ENCODE measurements around the gene GABPB1. TPM values are rescaled to one million over a fixed set of nuclear protein-coding genes. Genes with fewer than 3 reads are reported as not detected.

GABPB1 gene
- total RNA-seq, 2 donors from 2014 or later: 32.0 to 37.5 TPM

DNA sequence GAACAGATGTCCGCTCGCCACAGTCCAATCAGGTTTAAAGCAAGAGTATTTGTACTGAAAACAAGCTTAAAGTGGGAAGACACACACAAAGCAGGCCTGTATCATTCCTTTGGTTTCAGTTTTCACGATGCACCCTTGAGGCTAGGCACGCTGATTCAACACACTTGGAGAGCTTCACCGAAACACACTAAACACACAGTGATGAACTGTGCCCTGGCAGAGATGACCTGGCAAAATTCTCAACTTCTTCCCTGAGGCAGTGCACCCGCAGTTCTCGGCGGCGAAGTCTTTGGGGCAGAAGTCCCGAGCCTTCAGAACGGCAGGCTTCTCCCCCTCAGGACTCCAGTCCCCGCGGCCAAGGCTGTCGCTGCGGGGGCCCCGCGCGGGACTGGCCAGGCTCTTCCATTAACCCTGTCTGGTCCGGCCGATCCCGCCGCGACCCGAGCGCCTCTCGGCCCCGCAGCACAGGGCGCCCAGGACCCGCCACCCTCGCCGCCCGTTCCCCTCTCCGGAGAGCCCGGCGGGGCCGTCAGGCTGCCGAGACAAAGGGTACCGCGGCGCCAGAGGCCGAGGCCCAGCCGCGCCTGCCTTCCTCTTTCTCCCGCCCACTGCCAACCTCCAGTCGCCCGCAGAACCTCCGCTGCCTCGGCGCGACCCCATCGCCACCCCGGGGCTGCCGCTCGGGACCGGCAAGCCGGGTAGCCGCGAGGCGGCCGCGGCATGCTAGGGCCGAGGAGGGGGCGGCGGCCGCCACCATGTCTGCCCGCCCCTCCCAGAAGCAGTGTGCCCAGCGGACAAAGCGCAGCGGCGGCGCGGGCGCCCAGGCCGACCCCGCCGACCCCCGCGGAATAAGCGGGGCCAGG lies 792 bp downstream of the GABPB1 start:
- Mint-ChIP-seq H3K27me3 (ENCODE audit: insufficient read depth) (no peaks in the 10 kb centered on the region), H3K4me3 (peak overlapping the region; percentile 91), H3K9me3 (no peaks in the 10 kb centered on the region), H3K27ac (peak overlapping the region; percentile 98), H3K4me1 (peaks cover 25% of the 10 kb centered on the region), H3K36me3 (ENCODE audit: low read depth) (peaks cover 30% of the 10 kb centered on the region)
- peaks cover 25% of the 10 kb centered on the region for H3K36me3 ChIP-seq (ENCODE audit: control insufficient read depth, insufficient read depth, low read length)
- peak overlapping the region; percentile 98 for H3K9ac ChIP-seq (ENCODE audit: extremely low read depth, low read length, poor library complexity, severe bottlenecking)
- TF ChIP-seq, protein P1, sequence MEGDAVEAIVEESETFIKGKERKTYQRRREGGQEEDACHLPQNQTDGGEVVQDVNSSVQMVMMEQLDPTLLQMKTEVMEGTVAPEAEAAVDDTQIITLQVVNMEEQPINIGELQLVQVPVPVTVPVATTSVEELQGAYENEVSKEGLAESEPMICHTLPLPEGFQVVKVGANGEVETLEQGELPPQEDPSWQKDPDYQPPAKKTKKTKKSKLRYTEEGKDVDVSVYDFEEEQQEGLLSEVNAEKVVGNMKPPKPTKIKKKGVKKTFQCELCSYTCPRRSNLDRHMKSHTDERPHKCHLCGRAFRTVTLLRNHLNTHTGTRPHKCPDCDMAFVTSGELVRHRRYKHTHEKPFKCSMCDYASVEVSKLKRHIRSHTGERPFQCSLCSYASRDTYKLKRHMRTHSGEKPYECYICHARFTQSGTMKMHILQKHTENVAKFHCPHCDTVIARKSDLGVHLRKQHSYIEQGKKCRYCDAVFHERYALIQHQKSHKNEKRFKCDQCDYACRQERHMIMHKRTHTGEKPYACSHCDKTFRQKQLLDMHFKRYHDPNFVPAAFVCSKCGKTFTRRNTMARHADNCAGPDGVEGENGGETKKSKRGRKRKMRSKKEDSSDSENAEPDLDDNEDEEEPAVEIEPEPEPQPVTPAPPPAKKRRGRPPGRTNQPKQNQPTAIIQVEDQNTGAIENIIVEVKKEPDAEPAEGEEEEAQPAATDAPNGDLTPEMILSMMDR (conservative IDR thresholded peaks at IDR 0.05): no peak
- peak; percentile 76 for DNase-seq
- 0% methylated on average over 25 to 79 of the region's 79 CpGs for WGBS, 2 experiments (ENCODE audit: insufficient coverage in 1 of 2, insufficient read length in 1 of 2)
- no peaks in the 10 kb centered on the region for H3K27me3 ChIP-seq (ENCODE audit: control insufficient read depth, insufficient read depth, low read length, poor library complexity, severe bottlenecking)
- no peaks in the 10 kb centered on the region for H3K9me3 ChIP-seq (ENCODE audit: control insufficient read depth, low read length)
- peak overlapping the region; percentile 96 for H3K4me3 ChIP-seq (ENCODE audit: low read length)
- peak overlapping the region; percentile 99 for H3K27ac ChIP-seq (ENCODE audit: low read depth, low read length)
- peaks cover 2% of the 10 kb centered on the region for H3K4me1 ChIP-seq (ENCODE audit: control insufficient read depth, insufficient read depth, low read length)

DNA sequence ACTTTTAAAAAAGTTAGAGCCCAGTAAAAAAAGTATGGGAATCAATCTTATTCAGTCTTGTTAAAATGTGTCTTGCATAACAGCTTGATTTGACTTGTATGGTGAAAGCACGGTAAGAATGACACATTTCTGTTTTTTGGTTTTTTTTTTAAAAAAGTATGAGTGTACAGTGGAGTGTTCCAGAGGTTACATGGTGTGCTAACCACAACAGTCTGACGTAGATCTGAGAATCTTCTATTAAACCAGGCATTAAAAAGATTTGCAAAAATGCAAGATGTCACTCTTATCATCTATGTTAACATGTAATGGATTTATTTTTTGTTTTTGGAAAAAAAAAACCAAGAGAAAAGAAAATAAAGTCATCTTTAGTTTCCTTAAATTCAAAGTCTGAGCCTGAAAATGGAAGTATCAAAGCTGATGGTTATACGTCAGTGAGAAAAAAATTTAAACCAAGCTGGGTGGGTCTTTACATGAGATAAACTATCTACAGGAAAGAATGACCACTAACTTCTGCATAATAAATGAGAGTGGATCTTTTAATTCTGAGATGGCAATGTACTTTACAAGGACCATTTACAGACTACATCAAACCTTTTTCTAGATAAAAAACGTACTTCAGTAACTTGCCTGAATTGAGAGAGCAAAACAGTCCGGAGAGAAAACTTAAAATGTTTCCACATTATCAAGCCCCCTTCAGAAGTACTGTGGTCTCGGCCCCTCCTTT lies 1.6 kb downstream of the GABPB1 start:
- Mint-ChIP-seq H3K27ac (peak overlapping the region; percentile 98), H3K4me3 (peak overlapping the region; percentile 91), H3K36me3 (ENCODE audit: low read depth) (peaks cover 26% of the 10 kb centered on the region), H3K27me3 (ENCODE audit: insufficient read depth) (no peaks in the 10 kb centered on the region), H3K9me3 (no peaks in the 10 kb centered on the region), H3K4me1 (peaks cover 25% of the 10 kb centered on the region)
- WGBS, 2 experiments (ENCODE audit: insufficient coverage in 1 of 2, insufficient read length in 1 of 2): 14 to 18% methylated on average over 4 to 6 of the region's 6 CpGs
- H3K9ac ChIP-seq (ENCODE audit: extremely low read depth, low read length, poor library complexity, severe bottlenecking): peak overlapping the region; percentile 98
- H3K4me3 ChIP-seq (ENCODE audit: low read length): peak overlapping the region; percentile 96
- DNase-seq: no peak
- peaks cover 2% of the 10 kb centered on the region for H3K4me1 ChIP-seq (ENCODE audit: control insufficient read depth, insufficient read depth, low read length)
- peaks cover 25% of the 10 kb centered on the region for H3K36me3 ChIP-seq (ENCODE audit: control insufficient read depth, insufficient read depth, low read length)
- H3K27ac ChIP-seq (ENCODE audit: low read depth, low read length): peak overlapping the region; percentile 99
- no peaks in the 10 kb centered on the region for H3K27me3 ChIP-seq (ENCODE audit: control insufficient read depth, insufficient read depth, low read length, poor library complexity, severe bottlenecking)
- H3K9me3 ChIP-seq (ENCODE audit: control insufficient read depth, low read length): no peaks in the 10 kb centered on the region
- TF ChIP-seq, protein P1 (conservative IDR thresholded peaks at IDR 0.05): no peak

DNA sequence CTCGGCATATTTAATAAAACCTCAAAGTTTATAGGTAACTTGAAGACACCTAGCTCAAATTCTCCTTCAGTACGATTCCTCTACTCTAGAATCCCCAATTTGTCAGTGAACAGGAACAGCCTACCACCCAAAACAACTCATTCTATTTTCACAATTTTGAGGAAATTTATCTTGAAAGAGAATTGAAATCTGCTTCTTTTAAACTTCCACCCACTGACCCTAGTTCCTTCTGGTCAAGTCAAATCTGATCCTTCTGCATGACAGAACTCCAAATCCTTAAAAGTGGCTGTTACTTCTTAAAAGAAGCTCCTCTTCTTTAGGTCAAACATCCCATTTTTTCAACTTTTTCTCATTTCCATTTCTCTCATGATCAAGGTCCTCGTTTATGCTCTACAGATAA lies 4.4 kb downstream of the GABPB1 start:
- H3K4me3 ChIP-seq (ENCODE audit: low read length): peak overlapping the region; percentile 5
- H3K27me3 ChIP-seq (ENCODE audit: control insufficient read depth, insufficient read depth, low read length, poor library complexity, severe bottlenecking): no peaks in the 10 kb centered on the region
- TF ChIP-seq, protein P1 (conservative IDR thresholded peaks at IDR 0.05): no peak
- H3K27ac ChIP-seq (ENCODE audit: low read depth, low read length): no peak overlapping the region
- peaks cover 2% of the 10 kb centered on the region for H3K4me1 ChIP-seq (ENCODE audit: control insufficient read depth, insufficient read depth, low read length)
- H3K36me3 ChIP-seq (ENCODE audit: control insufficient read depth, insufficient read depth, low read length): peaks cover 12% of the 10 kb centered on the region
- DNase-seq: no peak
- Mint-ChIP-seq H3K27ac (peak overlapping the region; percentile 29), H3K27me3 (ENCODE audit: insufficient read depth) (no peaks in the 10 kb centered on the region), H3K4me3 (no peak overlapping the region), H3K4me1 (peaks cover 16% of the 10 kb centered on the region), H3K9me3 (no peaks in the 10 kb centered on the region), H3K36me3 (ENCODE audit: low read depth) (peaks cover 18% of the 10 kb centered on the region)
- H3K9me3 ChIP-seq (ENCODE audit: control insufficient read depth, low read length): no peaks in the 10 kb centered on the region
- 93 to 100% methylated on average over 3 of the region's 3 CpGs for WGBS, 2 experiments (ENCODE audit: insufficient coverage in 1 of 2, insufficient read length in 1 of 2)
- no peak overlapping the region for H3K9ac ChIP-seq (ENCODE audit: extremely low read depth, low read length, poor library complexity, severe bottlenecking)

All from endodermal cell (in vitro differentiated cells).